PFSK-1 (cell line): ENCODE measurements around the gene DNAH5.

Experiments used
- POLR2AphosphoS5 ChIP-seq: IDR thresholded peaks from 2 replicates; pipeline ENCODE4 v1.6.1; 2012; ENCODE audit warnings: low read depth, mild to moderate bottlenecking, control low read depth, low read length, moderate library complexity
- SIN3A ChIP-seq: IDR thresholded peaks from 2 replicates; pipeline ENCODE4 v1.6.1; 2012; ENCODE audit warnings: mild to moderate bottlenecking, low read length, moderate library complexity, borderline replicate concordance; ENCODE audit not compliant: insufficient read depth
- TAF1 ChIP-seq: IDR thresholded peaks from 2 replicates; pipeline ENCODE4 v1.6.1; 2012; ENCODE audit warnings: low read length, control low read depth, borderline replicate concordance; ENCODE audit not compliant: insufficient read depth
- TF ChIP-seq, protein P1 (sequence below), 2 experiments: IDR thresholded peaks; 2 replicates each; pipeline versions ENCODE4 v1.6.1 to v1.8.0; 2011 to 2012; ENCODE audit warnings: low read depth in 2 of 2, low read length in 2 of 2, control low read depth in 1 of 2, inconsistent platforms in 1 of 2, mild to moderate bottlenecking in 1 of 2, moderate library complexity in 1 of 2; ENCODE audit not compliant: insufficient read depth in 1 of 2

DNA sequence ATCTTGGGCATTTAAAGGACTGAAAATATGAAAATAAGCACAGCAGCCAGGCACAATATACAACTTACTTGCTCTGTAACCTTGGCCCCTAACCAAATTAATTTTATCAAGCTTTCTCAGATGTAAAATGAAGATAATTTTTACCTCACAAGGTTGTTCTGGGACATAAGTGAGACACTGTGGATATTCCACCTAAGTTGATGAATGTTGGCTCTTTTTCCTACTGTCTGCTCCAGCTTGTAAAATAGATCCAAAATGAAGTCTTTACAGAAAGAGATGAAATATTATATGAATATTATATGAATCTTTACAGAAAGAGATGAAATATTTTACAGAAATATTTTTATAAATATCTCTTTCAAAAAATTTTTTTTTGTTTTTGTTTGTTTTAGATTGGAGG, 270.1 kb downstream of the DNAH5 start:
- TF ChIP-seq POLR2AphosphoS5 (no peak), TAF1 (no peak), SIN3A (no peak)
- TF ChIP-seq, protein P1, sequence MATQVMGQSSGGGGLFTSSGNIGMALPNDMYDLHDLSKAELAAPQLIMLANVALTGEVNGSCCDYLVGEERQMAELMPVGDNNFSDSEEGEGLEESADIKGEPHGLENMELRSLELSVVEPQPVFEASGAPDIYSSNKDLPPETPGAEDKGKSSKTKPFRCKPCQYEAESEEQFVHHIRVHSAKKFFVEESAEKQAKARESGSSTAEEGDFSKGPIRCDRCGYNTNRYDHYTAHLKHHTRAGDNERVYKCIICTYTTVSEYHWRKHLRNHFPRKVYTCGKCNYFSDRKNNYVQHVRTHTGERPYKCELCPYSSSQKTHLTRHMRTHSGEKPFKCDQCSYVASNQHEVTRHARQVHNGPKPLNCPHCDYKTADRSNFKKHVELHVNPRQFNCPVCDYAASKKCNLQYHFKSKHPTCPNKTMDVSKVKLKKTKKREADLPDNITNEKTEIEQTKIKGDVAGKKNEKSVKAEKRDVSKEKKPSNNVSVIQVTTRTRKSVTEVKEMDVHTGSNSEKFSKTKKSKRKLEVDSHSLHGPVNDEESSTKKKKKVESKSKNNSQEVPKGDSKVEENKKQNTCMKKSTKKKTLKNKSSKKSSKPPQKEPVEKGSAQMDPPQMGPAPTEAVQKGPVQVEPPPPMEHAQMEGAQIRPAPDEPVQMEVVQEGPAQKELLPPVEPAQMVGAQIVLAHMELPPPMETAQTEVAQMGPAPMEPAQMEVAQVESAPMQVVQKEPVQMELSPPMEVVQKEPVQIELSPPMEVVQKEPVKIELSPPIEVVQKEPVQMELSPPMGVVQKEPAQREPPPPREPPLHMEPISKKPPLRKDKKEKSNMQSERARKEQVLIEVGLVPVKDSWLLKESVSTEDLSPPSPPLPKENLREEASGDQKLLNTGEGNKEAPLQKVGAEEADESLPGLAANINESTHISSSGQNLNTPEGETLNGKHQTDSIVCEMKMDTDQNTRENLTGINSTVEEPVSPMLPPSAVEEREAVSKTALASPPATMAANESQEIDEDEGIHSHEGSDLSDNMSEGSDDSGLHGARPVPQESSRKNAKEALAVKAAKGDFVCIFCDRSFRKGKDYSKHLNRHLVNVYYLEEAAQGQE (IDR thresholded peaks at IDR 0.05; ENCODE audit: insufficient read depth in 1 of 2, low read depth in 2 of 2, low read length in 2 of 2), result no peak
